OCI-LY1 (cell line): ENCODE data around the gene C4BPB.

ENCODE experiments used
- H2AFZ ChIP-seq: fragments of 200-600 bp; sonication (generic), shearing (Covaris generic); 2 replicates; pipeline ENCODE4 v1.6.0; 2014; ENCODE audit warnings: antibody characterized with exemption, mild to moderate bottlenecking, low read length
- H3F3A ChIP-seq: fragments of 200-600 bp; sonication (generic), shearing (Covaris generic); 2 replicates; pipeline ENCODE4 v1.6.0; 2014; ENCODE audit warnings: mild to moderate bottlenecking, antibody characterized with exemption, low read length, moderate library complexity; ENCODE audit not compliant: insufficient read depth
- H3K27ac ChIP-seq: fragments of 200-600 bp; sonication (generic); 2 replicates; pipeline ENCODE4 v1.5.1; 2014; ENCODE audit warnings: low read length, mixed run types, mild to moderate bottlenecking, low read depth; ENCODE audit not compliant: poor library complexity, severe bottlenecking
- H3K27me3 ChIP-seq: fragments of 200-600 bp; sonication (generic); 2 replicates; pipeline ENCODE4 v1.6.0; 2014; ENCODE audit warnings: antibody characterized with exemption, mild to moderate bottlenecking, low read length, moderate library complexity; ENCODE audit not compliant: insufficient read depth
- H3K36me3 ChIP-seq: fragments of 200-600 bp; sonication (generic); 2 replicates; pipeline ENCODE4 v1.6.1; 2014; ENCODE audit warnings: mild to moderate bottlenecking, antibody characterized with exemption, low read length, moderate library complexity, mixed read lengths; ENCODE audit not compliant: insufficient read depth
- H3K4me1 ChIP-seq: fragments of 200-600 bp; sonication (generic); 2 replicates; pipeline ENCODE4 v1.5.1; 2014; ENCODE audit warnings: mild to moderate bottlenecking, low read length, moderate library complexity; ENCODE audit not compliant: insufficient read depth, severe bottlenecking
- H3K4me2 ChIP-seq: fragments of 200-600 bp; sonication (generic), shearing (Covaris generic); 2 replicates; pipeline ENCODE4 v1.6.1; 2014; ENCODE audit warnings: low read length
- H3K4me3 ChIP-seq: fragments of 200-600 bp; sonication (generic); 2 replicates; pipeline ENCODE4 v1.5.1; 2014; ENCODE audit warnings: low read length, low read depth, mild to moderate bottlenecking, mixed read lengths; ENCODE audit not compliant: poor library complexity, severe bottlenecking
- H3K79me2 ChIP-seq: fragments of 200-600 bp; shearing (Covaris generic); 2 replicates; pipeline ENCODE4 v1.6.1; 2016; ENCODE audit warnings: mixed run types, low read length, mixed read lengths; ENCODE audit not compliant: insufficient read depth
- H3K9ac ChIP-seq: fragments of 200-600 bp; sonication (generic), shearing (Covaris generic); 2 replicates; pipeline ENCODE4 v1.6.1; 2014; ENCODE audit warnings: mild to moderate bottlenecking, low read length, mixed read lengths
- H3K9me2 ChIP-seq: fragments of 200-600 bp; sonication (generic), shearing (Covaris generic); 2 replicates; pipeline ENCODE4 v1.6.1; 2014; ENCODE audit warnings: low read depth, mild to moderate bottlenecking, low read length, mixed read lengths
- H3K9me3 ChIP-seq: fragments of 200-600 bp; shearing (Covaris generic); 2 replicates; pipeline ENCODE4 v1.6.1; 2014; ENCODE audit warnings: low read length, mixed read lengths
- H4K20me1 ChIP-seq: fragments of 200-600 bp; sonication (generic), shearing (Covaris generic); 2 replicates; pipeline ENCODE4 v1.6.0; 2016; ENCODE audit warnings: mild to moderate bottlenecking, low read length; ENCODE audit not compliant: insufficient read depth
- EZH2 ChIP-seq: fragments of 200-600 bp; sonication (generic), shearing (Covaris generic); IDR thresholded peaks from 2 replicates; pipeline ENCODE4 v1.8.0; 2017; ENCODE audit warnings: borderline replicate concordance, mixed run types, mild to moderate bottlenecking, antibody characterized with exemption, low read length, moderate library complexity, mixed read lengths
- TF ChIP-seq, protein P1 (sequence below): fragments of 200-600 bp; sonication (generic), shearing (Covaris generic); IDR thresholded peaks from 2 replicates; pipeline ENCODE4 v1.5.1; 2017; ENCODE audit warnings: mild to moderate bottlenecking, antibody characterized with exemption, low read length, moderate library complexity, mixed read lengths

The C4BPB gene

DNA sequence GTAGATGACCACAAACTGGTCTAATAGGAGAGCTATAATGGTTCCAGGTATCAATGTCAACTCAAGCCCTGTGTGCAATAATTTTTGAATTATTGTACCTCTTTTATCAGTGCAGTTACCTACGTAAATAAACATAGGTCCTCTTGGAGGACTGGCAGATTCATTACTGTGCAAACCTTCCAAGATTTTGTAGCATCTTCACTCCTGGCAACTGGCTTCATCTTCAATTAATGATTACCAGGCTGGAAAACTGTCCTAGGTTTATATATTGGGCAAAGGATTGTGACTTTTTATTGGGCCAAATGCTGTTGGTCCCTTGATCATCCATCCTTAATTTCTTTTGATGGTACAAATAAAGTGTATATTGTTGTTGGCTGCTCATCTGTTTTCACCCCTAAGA, 51.0 kb downstream of the C4BPB start:
- Histone ChIP-seq H3K9me2 (no peaks in the 10 kb centered on the region), H3K79me2 (no peaks in the 10 kb centered on the region), H3K27me3 (no peaks in the 10 kb centered on the region), H3K36me3 (no peaks in the 10 kb centered on the region), H3K9me3 (no peaks in the 10 kb centered on the region), H3K27ac (no peak overlapping the region), H3K4me3 (no peak overlapping the region), H3K4me2 (no peak overlapping the region), H3K9ac (no peak overlapping the region), H4K20me1 (no peaks in the 10 kb centered on the region), H2AFZ (no peak overlapping the region), H3F3A (no peaks in the 10 kb centered on the region), H3K4me1 (no peaks in the 10 kb centered on the region)
- TF ChIP-seq, protein P1, sequence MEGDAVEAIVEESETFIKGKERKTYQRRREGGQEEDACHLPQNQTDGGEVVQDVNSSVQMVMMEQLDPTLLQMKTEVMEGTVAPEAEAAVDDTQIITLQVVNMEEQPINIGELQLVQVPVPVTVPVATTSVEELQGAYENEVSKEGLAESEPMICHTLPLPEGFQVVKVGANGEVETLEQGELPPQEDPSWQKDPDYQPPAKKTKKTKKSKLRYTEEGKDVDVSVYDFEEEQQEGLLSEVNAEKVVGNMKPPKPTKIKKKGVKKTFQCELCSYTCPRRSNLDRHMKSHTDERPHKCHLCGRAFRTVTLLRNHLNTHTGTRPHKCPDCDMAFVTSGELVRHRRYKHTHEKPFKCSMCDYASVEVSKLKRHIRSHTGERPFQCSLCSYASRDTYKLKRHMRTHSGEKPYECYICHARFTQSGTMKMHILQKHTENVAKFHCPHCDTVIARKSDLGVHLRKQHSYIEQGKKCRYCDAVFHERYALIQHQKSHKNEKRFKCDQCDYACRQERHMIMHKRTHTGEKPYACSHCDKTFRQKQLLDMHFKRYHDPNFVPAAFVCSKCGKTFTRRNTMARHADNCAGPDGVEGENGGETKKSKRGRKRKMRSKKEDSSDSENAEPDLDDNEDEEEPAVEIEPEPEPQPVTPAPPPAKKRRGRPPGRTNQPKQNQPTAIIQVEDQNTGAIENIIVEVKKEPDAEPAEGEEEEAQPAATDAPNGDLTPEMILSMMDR: no peak
- no peak for TF ChIP-seq EZH2

DNA sequence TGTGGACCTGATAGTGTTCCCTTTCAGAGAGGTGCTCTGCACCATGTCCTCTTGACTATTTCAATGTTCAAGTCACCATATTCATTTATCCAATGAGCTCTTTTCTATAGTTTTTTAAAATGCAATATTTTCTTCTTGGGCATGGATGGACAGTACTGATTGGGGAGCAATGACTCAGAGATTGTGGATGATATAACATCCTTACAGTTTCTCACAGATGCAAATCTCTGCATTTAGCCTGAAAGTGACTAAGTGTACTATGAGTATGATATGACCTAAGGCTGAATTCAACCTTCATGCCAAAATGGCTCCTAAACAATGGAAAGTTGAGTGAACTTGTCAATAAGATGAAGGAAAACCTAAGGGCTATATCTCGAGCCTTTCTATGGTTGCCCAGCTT, 51.9 kb downstream of the C4BPB start:
- Histone ChIP-seq H3K9me3 (no peaks in the 10 kb centered on the region), H3K4me1 (no peaks in the 10 kb centered on the region), H3K27ac (no peak overlapping the region), H3K4me2 (no peak overlapping the region), H3K27me3 (no peaks in the 10 kb centered on the region), H3F3A (no peaks in the 10 kb centered on the region), H3K9me2 (no peaks in the 10 kb centered on the region), H3K9ac (no peak overlapping the region), H3K4me3 (no peak overlapping the region), H3K36me3 (no peaks in the 10 kb centered on the region), H3K79me2 (no peaks in the 10 kb centered on the region), H4K20me1 (no peaks in the 10 kb centered on the region), H2AFZ (no peak overlapping the region)
- no peak for TF ChIP-seq EZH2
- TF ChIP-seq, protein P1: no peak

DNA sequence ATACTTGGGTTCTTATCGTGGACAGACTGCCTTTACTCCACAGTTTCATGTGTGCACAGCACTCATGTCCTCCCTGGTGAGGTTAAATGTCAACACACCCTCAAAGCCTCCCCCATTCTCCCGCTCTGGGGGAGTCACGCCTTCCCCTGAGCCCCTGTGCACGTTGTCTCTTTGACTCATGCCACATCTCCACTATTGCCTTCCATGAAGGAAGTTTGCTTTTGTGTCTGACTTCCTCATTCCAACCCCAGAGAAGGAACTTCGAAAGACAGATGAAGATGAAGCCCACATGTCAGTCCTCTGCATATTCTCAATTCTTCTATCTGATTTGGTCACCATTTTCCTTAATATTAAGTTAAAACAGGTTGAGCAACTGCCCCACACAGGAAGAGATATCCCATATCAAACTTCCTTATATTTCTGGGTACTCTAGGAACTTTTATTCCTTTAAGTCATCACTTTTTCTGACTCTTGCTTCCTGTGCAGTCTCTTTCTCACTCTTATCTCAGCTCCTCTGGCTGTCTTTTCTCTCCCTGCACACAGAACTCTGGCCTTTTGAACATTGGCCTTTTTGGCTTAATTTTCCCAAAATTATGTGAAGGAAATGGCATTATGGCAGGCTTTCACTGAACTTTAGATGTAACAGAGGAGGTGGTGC, 56.9 kb downstream of the C4BPB start:
- H3K27ac ChIP-seq: no peak overlapping the region
- no peaks in the 10 kb centered on the region for H3K79me2 ChIP-seq
- H3F3A ChIP-seq: no peaks in the 10 kb centered on the region
- no peak overlapping the region for H3K4me3 ChIP-seq
- H3K27me3 ChIP-seq: no peaks in the 10 kb centered on the region
- H2AFZ ChIP-seq: no peak overlapping the region
- H3K4me1 ChIP-seq: no peaks in the 10 kb centered on the region
- H3K9me2 ChIP-seq: no peaks in the 10 kb centered on the region
- H4K20me1 ChIP-seq: no peaks in the 10 kb centered on the region
- no peaks in the 10 kb centered on the region for H3K9me3 ChIP-seq
- H3K9ac ChIP-seq: no peak overlapping the region
- no peak overlapping the region for H3K4me2 ChIP-seq
- TF ChIP-seq, protein P1: no peak
- TF ChIP-seq EZH2: no peak
- H3K36me3 ChIP-seq: no peaks in the 10 kb centered on the region
